Measurements from ENCODE around the gene AGRP.
"Not testable (repeated sequence)": the region's sequence is repeated elsewhere in the genome, so short reads cannot be mapped to it uniquely, and the experiment has no call there.

AGRP gene

DNA sequence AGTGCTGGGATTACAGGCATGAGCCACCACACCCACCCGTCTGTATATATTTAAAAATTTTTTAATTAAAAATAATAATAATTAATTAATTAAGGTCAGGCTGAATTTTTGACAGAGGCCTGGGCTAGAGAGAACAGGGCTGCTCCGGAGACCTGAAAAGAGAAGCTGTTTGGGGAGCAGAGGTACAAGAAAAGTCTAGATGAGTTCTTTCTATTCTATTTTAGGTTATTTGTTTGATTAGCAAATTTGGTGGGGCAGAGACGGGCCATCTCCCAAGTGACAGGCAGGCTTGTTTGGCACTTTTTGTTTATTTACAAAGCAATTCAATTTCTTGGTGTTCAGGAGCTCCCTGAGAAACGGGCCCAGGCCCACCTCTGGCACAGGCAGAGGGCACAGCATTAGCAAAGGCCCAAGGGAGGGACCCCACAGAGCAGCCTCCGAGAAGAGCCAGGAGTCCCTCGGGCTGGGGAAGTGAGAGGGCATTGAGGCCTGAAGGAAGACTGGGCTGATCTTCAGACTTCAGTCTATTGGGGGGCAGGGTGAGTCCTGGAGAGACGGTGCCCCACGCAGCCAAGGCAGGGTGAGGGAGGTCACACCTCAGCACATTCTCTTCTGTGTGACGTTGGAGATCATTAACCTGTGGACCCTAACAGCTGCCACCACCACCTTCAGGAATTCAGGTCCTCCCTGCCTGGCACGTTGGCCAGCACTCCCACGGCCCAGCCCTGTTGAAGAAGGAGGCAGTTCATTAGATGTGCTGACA, 34.5 kb upstream of the AGRP start:
- Histone ChIP-seq H3K36me3 (ENCODE audit: control insufficient read depth in 4 of 4, insufficient read depth in 4 of 4, low read length in 3 of 4) (no peaks in the 10 kb centered on the region), H3K4me3 (ENCODE audit: control insufficient read depth in 1 of 7, extremely low read depth in 1 of 7, insufficient read depth in 4 of 7, low read depth in 2 of 7, low read length in 6 of 7) (no peak overlapping the region), H3K9me3 (ENCODE audit: control extremely low read depth in 1 of 5, control insufficient read depth in 4 of 5, insufficient read depth in 2 of 5, low read depth in 1 of 5, low read length in 4 of 5) (no peaks in the 10 kb centered on the region), H3K4me1 (ENCODE audit: control extremely low read depth in 1 of 4, control insufficient read depth in 4 of 4, insufficient read depth in 4 of 4, low read length in 3 of 4) (peaks cover 0 to 56% (median 51%) of the 10 kb centered on the region in 4 experiments), H3K27ac (ENCODE audit: insufficient read depth in 1 of 2, low read depth in 1 of 2, low read length in 2 of 2, poor library complexity in 1 of 2, severe bottlenecking in 2 of 2) (peak overlapping the region in 1 of 2 experiments; percentile 25), H3K27me3 (replicated peaks in 2 of 5; ENCODE audit: control insufficient read depth in 4 of 5, insufficient read depth in 5 of 5, low read length in 4 of 5) (no peaks in the 10 kb centered on the region)
- WGBS (ENCODE audit: insufficient coverage), result 94% methylated on average over 9 of the region's 11 CpGs
- ChIA-PET CTCF (interaction anchor here (0.5 to 10.5 kb wide), 14 partner anchors 9 to 277 kb away, joined by 3 to 228 read pairs (median 6); partner anchors contain the start of genes AGRP, ATP6V0D1 and CARMIL2), POLR2A (interaction anchor here (1.1 kb wide), 1 partner anchor 8 kb away, joined by 4 read pairs; no protein-coding TSS in a partner anchor)
- DNase-seq, result no peak

DNA sequence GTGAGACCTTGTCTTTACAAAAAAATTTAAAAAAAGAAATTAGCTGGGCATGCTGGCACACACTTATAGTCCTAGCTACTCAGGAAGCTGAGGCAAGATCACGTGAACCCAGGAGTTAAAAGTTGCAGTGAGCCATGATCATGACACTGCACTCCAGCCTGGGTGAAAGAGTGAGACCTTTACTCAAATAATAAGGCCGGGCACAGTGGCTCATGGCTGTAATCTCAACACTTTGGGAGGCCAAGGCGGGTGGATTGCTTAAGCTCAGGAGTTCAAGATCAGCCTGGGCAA, 33.8 kb upstream of the AGRP start:
- Histone ChIP-seq H3K27me3 (replicated peaks in 2 of 5; ENCODE audit: control insufficient read depth in 4 of 5, insufficient read depth in 5 of 5, low read length in 4 of 5) (no peaks in the 10 kb centered on the region), H3K36me3 (ENCODE audit: control insufficient read depth in 4 of 4, insufficient read depth in 4 of 4, low read length in 3 of 4) (no peaks in the 10 kb centered on the region), H3K4me1 (ENCODE audit: control extremely low read depth in 1 of 4, control insufficient read depth in 4 of 4, insufficient read depth in 4 of 4, low read length in 3 of 4) (peaks cover 0 to 56% (median 51%) of the 10 kb centered on the region in 4 experiments), H3K27ac (ENCODE audit: insufficient read depth in 1 of 2, low read depth in 1 of 2, low read length in 2 of 2, poor library complexity in 1 of 2, severe bottlenecking in 2 of 2) (peak overlapping the region in 1 of 2 experiments; percentile 32), H3K4me3 (ENCODE audit: control insufficient read depth in 1 of 7, extremely low read depth in 1 of 7, insufficient read depth in 4 of 7, low read depth in 2 of 7, low read length in 6 of 7) (peak overlapping the region in 1 of 7 experiments; percentile 26), H3K9me3 (ENCODE audit: control extremely low read depth in 1 of 5, control insufficient read depth in 4 of 5, insufficient read depth in 2 of 5, low read depth in 1 of 5, low read length in 4 of 5) (no peaks in the 10 kb centered on the region)
- peak in 2 of 3 donors; percentile 52 to 67 for DNase-seq
- POLR2A ChIA-PET, result interaction anchor here (0.6 to 1.1 kb wide), 3 partner anchors 8 to 117 kb away, joined by 3 to 4 read pairs (median 3); no protein-coding TSS in a partner anchor
- 39% methylated on average over 3 of the region's 3 CpGs for WGBS (ENCODE audit: insufficient coverage)
- CTCF ChIA-PET, result interaction anchor here (0.6 to 10.5 kb wide), 15 partner anchors 8 to 278 kb away, joined by 3 to 228 read pairs (median 5); partner anchors contain the start of genes AGRP, ATP6V0D1 and CARMIL2

DNA sequence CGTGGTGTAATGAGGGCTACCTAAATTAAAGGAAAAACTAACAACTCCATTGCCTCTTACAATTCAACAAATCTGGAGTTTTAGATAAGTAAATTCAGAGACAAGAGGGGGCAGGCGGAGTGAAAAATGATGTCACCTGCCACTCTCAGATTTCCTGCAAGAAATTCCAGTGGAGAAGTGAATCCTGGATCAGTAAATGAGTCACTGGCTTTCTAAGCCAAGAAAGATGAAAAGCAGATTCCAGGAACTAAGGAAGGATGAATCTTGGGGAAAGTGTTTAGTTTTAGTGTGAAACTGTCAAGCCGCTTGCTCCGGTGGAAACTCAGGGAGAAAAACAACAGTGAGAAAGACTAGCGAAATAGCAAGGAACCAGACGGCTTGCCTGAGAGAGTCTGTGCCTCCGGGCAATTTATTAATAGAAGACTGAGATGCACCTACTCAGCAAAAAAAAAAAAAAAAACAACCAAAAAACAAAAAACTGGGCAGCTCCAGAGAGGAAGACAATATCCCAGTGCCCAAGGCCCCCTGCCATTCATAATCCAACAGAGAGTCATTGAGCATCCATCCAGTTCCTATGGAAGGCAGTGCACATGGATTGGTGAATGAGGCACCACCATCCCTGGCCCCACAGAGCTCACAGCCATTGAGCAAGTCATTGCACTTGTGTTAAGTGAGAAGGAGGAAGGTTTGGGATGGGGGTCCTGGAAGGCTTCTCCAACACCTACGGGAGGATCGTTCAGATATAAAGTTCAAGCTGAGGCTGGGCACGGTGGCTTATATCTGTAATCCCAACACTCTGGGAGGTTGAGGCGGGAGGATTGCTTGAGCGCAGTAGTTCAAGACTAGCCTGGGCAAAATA, 33.2 kb upstream of the AGRP start:
- Histone ChIP-seq H3K4me3 (ENCODE audit: control insufficient read depth in 1 of 7, extremely low read depth in 1 of 7, insufficient read depth in 4 of 7, low read depth in 2 of 7, low read length in 6 of 7) (peak overlapping the region in 1 of 7 experiments; percentile 26), H3K9me3 (ENCODE audit: control extremely low read depth in 1 of 5, control insufficient read depth in 4 of 5, insufficient read depth in 2 of 5, low read depth in 1 of 5, low read length in 4 of 5) (no peaks in the 10 kb centered on the region), H3K27me3 (replicated peaks in 2 of 5; ENCODE audit: control insufficient read depth in 4 of 5, insufficient read depth in 5 of 5, low read length in 4 of 5) (no peaks in the 10 kb centered on the region), H3K27ac (ENCODE audit: insufficient read depth in 1 of 2, low read depth in 1 of 2, low read length in 2 of 2, poor library complexity in 1 of 2, severe bottlenecking in 2 of 2) (peak overlapping the region in 1 of 2 experiments; percentile 32), H3K36me3 (ENCODE audit: control insufficient read depth in 4 of 4, insufficient read depth in 4 of 4, low read length in 3 of 4) (no peaks in the 10 kb centered on the region), H3K4me1 (ENCODE audit: control extremely low read depth in 1 of 4, control insufficient read depth in 4 of 4, insufficient read depth in 4 of 4, low read length in 3 of 4) (peaks cover 0 to 54% (median 48%) of the 10 kb centered on the region in 4 experiments)
- POLR2A ChIA-PET, result interaction anchor here (0.6 to 1.1 kb wide), 3 partner anchors 9 to 118 kb away, joined by 3 to 4 read pairs (median 3); no protein-coding TSS in a partner anchor
- 95% methylated on average over 8 of the region's 12 CpGs for WGBS (ENCODE audit: insufficient coverage)
- CTCF ChIA-PET, result interaction anchor here (0.7 to 10.5 kb wide), 16 partner anchors 9 to 162 kb away, joined by 3 to 228 read pairs (median 6); partner anchors contain the start of genes AGRP, ATP6V0D1 and CARMIL2
- DNase-seq, result no peak

DNA sequence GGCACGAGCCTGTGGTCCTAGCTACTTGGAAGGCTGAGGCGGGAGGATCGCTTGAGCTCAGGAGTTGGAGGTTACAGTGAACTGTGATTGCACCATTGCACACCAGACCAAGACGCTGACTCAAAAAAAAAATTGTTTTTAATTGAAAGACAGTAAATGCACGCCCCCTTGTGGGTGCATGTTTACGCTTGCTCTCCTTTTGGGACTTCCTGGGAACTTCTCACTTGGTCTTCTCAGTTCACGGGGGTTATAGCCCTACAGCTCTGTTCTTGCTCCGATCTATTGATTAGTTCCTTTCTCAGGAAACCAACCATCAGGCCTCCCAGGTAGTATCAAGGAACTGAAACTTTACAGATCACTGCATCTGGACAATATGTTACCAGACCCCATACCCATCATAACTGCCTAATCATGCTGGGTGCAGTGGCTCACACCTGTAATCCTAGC, 31.1 kb upstream of the AGRP start:
- CTCF ChIA-PET, result interaction anchor here (0.6 to 10.5 kb wide), 20 partner anchors 12 to 288 kb away, joined by 3 to 228 read pairs (median 4); partner anchors contain the start of genes ACD, AGRP, ATP6V0D1 and CARMIL2
- no peaks in the 10 kb centered on the region for H3K9me3 ChIP-seq (ENCODE audit: control extremely low read depth in 1 of 5, control insufficient read depth in 4 of 5, insufficient read depth in 2 of 5, low read depth in 1 of 5, low read length in 4 of 5)
- no peak overlapping the region for H3K27ac ChIP-seq (ENCODE audit: insufficient read depth in 1 of 2, low read depth in 1 of 2, low read length in 2 of 2, poor library complexity in 1 of 2, severe bottlenecking in 2 of 2)
- H3K27me3 ChIP-seq (replicated peaks in 2 of 5; ENCODE audit: control insufficient read depth in 4 of 5, insufficient read depth in 5 of 5, low read length in 4 of 5), result no peaks in the 10 kb centered on the region
- peak overlapping the region in 1 of 7 experiments; percentile 28 for H3K4me3 ChIP-seq (ENCODE audit: control insufficient read depth in 1 of 7, extremely low read depth in 1 of 7, insufficient read depth in 4 of 7, low read depth in 2 of 7, low read length in 6 of 7)
- peak; percentile 89 to 94 (median 91) for DNase-seq
- POLR2A ChIA-PET, result interaction anchor here (0.6 to 1.1 kb wide), 4 partner anchors 26 to 217 kb away, joined by 3 to 4 read pairs (median 3); no protein-coding TSS in a partner anchor
- WGBS (ENCODE audit: insufficient coverage), result 6% methylated on average over 6 of the region's 8 CpGs
- H3K36me3 ChIP-seq (ENCODE audit: control insufficient read depth in 4 of 4, insufficient read depth in 4 of 4, low read length in 3 of 4), result no peaks in the 10 kb centered on the region
- H3K4me1 ChIP-seq (ENCODE audit: control extremely low read depth in 1 of 4, control insufficient read depth in 4 of 4, insufficient read depth in 4 of 4, low read length in 3 of 4), result peaks cover 0 to 43% (median 37%) of the 10 kb centered on the region in 4 experiments

DNA sequence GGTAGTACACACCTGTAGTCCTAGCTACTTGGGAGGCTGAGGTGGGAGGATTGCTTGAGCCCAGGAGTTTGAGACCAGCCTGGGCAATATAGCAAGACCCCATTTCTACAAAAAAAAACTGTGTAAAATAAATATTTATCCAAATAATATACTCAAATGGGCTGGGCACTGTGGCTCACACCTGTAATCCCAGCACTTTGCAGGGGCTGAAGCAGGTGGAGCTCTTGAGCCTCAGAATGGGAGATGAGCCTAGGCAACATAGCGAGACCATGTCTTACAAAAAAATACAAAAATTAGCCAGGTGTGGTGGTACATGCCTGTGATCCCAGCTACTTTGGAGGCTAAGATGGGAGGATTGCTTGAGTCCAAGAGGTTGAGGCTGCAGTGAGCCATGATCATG, 30.5 kb upstream of the AGRP start:
- DNase-seq; H3K36me3 ChIP-seq (ENCODE audit: control insufficient read depth in 4 of 4, insufficient read depth in 4 of 4, low read length in 3 of 4); H3K27ac ChIP-seq (ENCODE audit: insufficient read depth in 1 of 2, low read depth in 1 of 2, low read length in 2 of 2, poor library complexity in 1 of 2, severe bottlenecking in 2 of 2); H3K4me3 ChIP-seq (ENCODE audit: control insufficient read depth in 1 of 7, extremely low read depth in 1 of 7, insufficient read depth in 4 of 7, low read depth in 2 of 7, low read length in 6 of 7); H3K27me3 ChIP-seq (replicated peaks in 2 of 5; ENCODE audit: control insufficient read depth in 4 of 5, insufficient read depth in 5 of 5, low read length in 4 of 5); H3K9me3 ChIP-seq (ENCODE audit: control extremely low read depth in 1 of 5, control insufficient read depth in 4 of 5, insufficient read depth in 2 of 5, low read depth in 1 of 5, low read length in 4 of 5): not testable (repeated sequence)
- CTCF ChIA-PET, result interaction anchor here (0.6 to 10.5 kb wide), 17 partner anchors 9 to 160 kb away, joined by 3 to 228 read pairs (median 4); partner anchors contain the start of genes AGRP, ATP6V0D1 and CARMIL2
- no CpG with 5 or more reads among the region's 1 CpG for WGBS (ENCODE audit: insufficient coverage)
- peaks cover 0 to 38% (median 34%) of the 10 kb centered on the region in 4 experiments for H3K4me1 ChIP-seq (ENCODE audit: control extremely low read depth in 1 of 4, control insufficient read depth in 4 of 4, insufficient read depth in 4 of 4, low read length in 3 of 4)
- POLR2A ChIA-PET, result interaction anchor here (0.6 to 1.1 kb wide), 2 partner anchors 25 to 46 kb away, joined by 3 read pairs; no protein-coding TSS in a partner anchor

DNA sequence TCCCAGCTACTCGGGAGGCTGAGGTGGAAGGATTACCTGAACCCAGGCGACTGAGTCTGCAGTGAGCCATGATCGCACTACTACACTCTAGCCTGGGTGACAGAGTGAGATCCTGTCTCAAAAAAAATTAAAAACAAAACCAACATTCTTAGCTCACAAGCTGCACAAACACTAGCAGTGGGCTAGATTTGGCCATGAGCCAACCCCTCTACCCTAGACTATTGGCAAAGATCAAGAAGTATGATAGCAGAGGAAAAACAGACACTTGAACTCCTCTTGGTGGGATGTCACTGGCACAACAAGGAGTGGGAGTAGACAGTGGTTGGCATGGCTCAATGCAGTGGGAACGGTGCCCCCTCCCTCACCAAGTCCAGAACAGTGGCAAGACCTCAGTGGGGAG, 25.7 kb upstream of the AGRP start:
- peak in 2 of 3 donors; percentile 51 to 56 for DNase-seq
- ChIA-PET CTCF (interaction anchor here (0.8 to 10.5 kb wide), 7 partner anchors 10 to 154 kb away, joined by 3 to 228 read pairs (median 3); no protein-coding TSS in a partner anchor), POLR2A (no interaction called here)
- H3K36me3 ChIP-seq (ENCODE audit: control insufficient read depth in 4 of 4, insufficient read depth in 4 of 4, low read length in 3 of 4), result no peaks in the 10 kb centered on the region
- no peaks in the 10 kb centered on the region for H3K9me3 ChIP-seq (ENCODE audit: control extremely low read depth in 1 of 5, control insufficient read depth in 4 of 5, insufficient read depth in 2 of 5, low read depth in 1 of 5, low read length in 4 of 5)
- no peak overlapping the region for H3K4me3 ChIP-seq (ENCODE audit: control insufficient read depth in 1 of 7, extremely low read depth in 1 of 7, insufficient read depth in 4 of 7, low read depth in 2 of 7, low read length in 6 of 7)
- no peaks in the 10 kb centered on the region for H3K27me3 ChIP-seq (replicated peaks in 2 of 5; ENCODE audit: control insufficient read depth in 4 of 5, insufficient read depth in 5 of 5, low read length in 4 of 5)
- H3K27ac ChIP-seq (ENCODE audit: insufficient read depth in 1 of 2, low read depth in 1 of 2, low read length in 2 of 2, poor library complexity in 1 of 2, severe bottlenecking in 2 of 2), result no peak overlapping the region
- 97% methylated on average over 3 of the region's 4 CpGs for WGBS (ENCODE audit: insufficient coverage)
- peaks cover 0 to 3% (median 0%) of the 10 kb centered on the region in 4 experiments for H3K4me1 ChIP-seq (ENCODE audit: control extremely low read depth in 1 of 4, control insufficient read depth in 4 of 4, insufficient read depth in 4 of 4, low read length in 3 of 4)
